GM23338 (cell line): ENCODE measurements around the gene PDIA2.

Experiments
- CREB1 ChIP-seq: fragments of 250-450 bp; sonication (Bioruptor Pico); IDR thresholded peaks from 2 replicates; pipeline ENCODE4 v1.5.0; 2020; ENCODE audit warnings: low read depth, mild to moderate bottlenecking, moderate library complexity
- ETS1 ChIP-seq: IDR thresholded peaks from 2 replicates; pipeline ENCODE4 v1.6.1; 2016; ENCODE audit warnings: antibody characterized with exemption
- EZH2 ChIP-seq: fragments of 200-600 bp; sonication (generic); IDR thresholded peaks from one replicate; pipeline ENCODE4 v1.8.0; 2017; ENCODE audit warnings: antibody characterized with exemption, mild to moderate bottlenecking, low read depth; ENCODE audit not compliant: unreplicated experiment
- EZH2phosphoT487 ChIP-seq: fragments of 200-600 bp; sonication (generic); IDR thresholded peaks from one replicate; pipeline ENCODE4 v1.8.1; 2018; ENCODE audit warnings: antibody characterized with exemption; ENCODE audit not compliant: unreplicated experiment
- JUNB ChIP-seq: IDR thresholded peaks from one replicate; pipeline ENCODE4 v1.6.1; 2016; ENCODE audit warnings: antibody characterized with exemption; ENCODE audit not compliant: unreplicated experiment
- POLR2AphosphoS5 ChIP-seq: IDR thresholded peaks from 2 replicates; pipeline ENCODE4 v1.6.1; 2016; ENCODE audit warnings: antibody characterized with exemption, low read depth
- REST ChIP-seq: IDR thresholded peaks from one replicate; pipeline ENCODE4 v1.6.1; 2018; ENCODE audit warnings: antibody characterized with exemption; ENCODE audit not compliant: unreplicated experiment
- ZNF114 ChIP-seq: fragments of 250-450 bp; sonication (Bioruptor Pico); IDR thresholded peaks from 2 replicates; pipeline ENCODE4 v1.5.0; 2020; ENCODE audit warnings: mild to moderate bottlenecking, moderate library complexity
- TF ChIP-seq, protein P1 (sequence below), 2 experiments: fragments of 200-600 bp in 1 of 2; sonication (generic) in 1 of 2; conservative IDR thresholded peaks; 2 replicates each; pipeline versions ENCODE4 v1.5.1 to v1.6.1; 2016 to 2017; ENCODE audit warnings: antibody characterized with exemption in 2 of 2, low read depth in 2 of 2, mild to moderate bottlenecking in 2 of 2, moderate library complexity in 1 of 2

- TF ChIP-seq, protein P1, sequence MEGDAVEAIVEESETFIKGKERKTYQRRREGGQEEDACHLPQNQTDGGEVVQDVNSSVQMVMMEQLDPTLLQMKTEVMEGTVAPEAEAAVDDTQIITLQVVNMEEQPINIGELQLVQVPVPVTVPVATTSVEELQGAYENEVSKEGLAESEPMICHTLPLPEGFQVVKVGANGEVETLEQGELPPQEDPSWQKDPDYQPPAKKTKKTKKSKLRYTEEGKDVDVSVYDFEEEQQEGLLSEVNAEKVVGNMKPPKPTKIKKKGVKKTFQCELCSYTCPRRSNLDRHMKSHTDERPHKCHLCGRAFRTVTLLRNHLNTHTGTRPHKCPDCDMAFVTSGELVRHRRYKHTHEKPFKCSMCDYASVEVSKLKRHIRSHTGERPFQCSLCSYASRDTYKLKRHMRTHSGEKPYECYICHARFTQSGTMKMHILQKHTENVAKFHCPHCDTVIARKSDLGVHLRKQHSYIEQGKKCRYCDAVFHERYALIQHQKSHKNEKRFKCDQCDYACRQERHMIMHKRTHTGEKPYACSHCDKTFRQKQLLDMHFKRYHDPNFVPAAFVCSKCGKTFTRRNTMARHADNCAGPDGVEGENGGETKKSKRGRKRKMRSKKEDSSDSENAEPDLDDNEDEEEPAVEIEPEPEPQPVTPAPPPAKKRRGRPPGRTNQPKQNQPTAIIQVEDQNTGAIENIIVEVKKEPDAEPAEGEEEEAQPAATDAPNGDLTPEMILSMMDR (conservative IDR thresholded peaks at IDR 0.05; ENCODE audit: low read depth in 2 of 2): no peak
- TF ChIP-seq POLR2AphosphoS5 (no peak), REST (no peak), EZH2 (no peak), EZH2phosphoT487 (no peak), JUNB (no peak), ETS1 (no peak), ZNF114 (CRISPR knock-in tag) (no peak), CREB1 (CRISPR knock-in tag) (no peak)
Measured at GRCh38 chr16:260326-260725, 22.6 kb upstream of the PDIA2 start.
